ENCODE measurements around the gene MOSPD3. TPM values are rescaled to one million over a fixed set of nuclear protein-coding genes. Genes with fewer than 3 reads are reported as not detected.
A peak's percentile ranks its signal among the peaks of the same experiment; 100 is the strongest.

MOSPD3 gene
- total and polyA plus RNA-seq, 2 donors (not counting 3 experiments of a cell fraction or from before 2014, with no cell fraction given): 24.4 to 40.7 TPM

DNA sequence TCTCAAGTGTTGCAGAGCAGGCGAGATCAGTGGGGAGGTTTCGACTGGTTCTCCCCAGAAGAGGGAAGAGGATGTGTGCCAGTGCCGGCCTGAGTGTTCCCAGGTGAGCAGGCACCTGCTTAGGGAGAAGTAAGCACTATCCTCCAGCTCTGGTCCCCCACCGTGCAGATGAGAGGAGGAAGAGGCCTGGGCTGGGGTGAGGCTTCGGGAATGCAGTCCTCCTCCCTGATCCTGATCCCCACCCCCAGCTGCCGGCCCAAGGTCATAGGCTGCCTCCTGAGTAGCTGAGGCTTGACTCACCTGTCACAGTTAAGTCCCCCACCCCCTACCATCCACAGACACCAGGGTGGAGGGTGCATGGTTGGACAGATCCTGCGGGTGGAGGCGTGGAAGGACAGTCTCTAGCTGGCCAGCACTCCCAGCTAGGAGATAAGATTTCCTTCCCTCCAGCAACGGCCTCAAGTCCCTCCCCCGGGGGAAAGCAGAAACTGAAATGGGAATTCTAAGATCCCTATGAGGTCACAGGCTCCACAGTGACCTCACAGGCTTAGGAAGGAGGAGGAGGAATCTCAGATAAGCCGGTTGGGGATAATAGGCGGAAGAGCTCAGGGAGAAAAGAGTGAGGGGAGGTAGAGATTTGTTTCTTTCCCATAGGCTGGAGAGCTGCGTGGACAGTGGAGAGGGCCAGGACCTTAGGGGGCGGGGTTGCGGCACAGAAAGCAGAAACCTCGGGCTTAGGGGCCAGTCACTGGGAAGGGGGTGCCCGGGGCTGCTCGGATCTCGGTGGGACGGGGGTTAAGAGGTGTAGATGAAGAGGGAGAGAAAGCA, 27.4 kb upstream of the MOSPD3 start:
- Histone ChIP-seq H2AFZ (ENCODE audit: low read depth, low read length) (no peak overlapping the region), H3K4me2 (ENCODE audit: insufficient read depth, low read length) (peak overlapping the region; percentile 95), H3K27ac (ENCODE audit: insufficient read depth, low read depth, low read length) (peak overlapping the region; percentile 65), H3K9me1 (replicated peaks; ENCODE audit: control insufficient read depth, extremely low read depth, insufficient read depth, low read length) (no peaks in the 10 kb centered on the region), H3K79me2 (ENCODE audit: control insufficient read depth, insufficient read depth, low read length) (peaks cover 29% of the 10 kb centered on the region), H3K9me3 (replicated peaks; ENCODE audit: control insufficient read depth, insufficient read depth, low read length) (no peaks in the 10 kb centered on the region), H3K9ac (replicated peaks; ENCODE audit: extremely low read depth, insufficient read depth, low read length) (peak overlapping the region; percentile 92), H3K4me3 (replicated peaks in 1 of 3; ENCODE audit: insufficient read depth in 1 of 3, low read depth in 1 of 3, low read length in 3 of 3) (peak overlapping the region; percentile 86 to 95 (median 93)), H3K4me1 (ENCODE audit: control insufficient read depth, extremely low read depth, insufficient read depth, low read length) (peaks cover 32% of the 10 kb centered on the region), H4K20me1 (replicated peaks; ENCODE audit: control insufficient read depth, extremely low read depth, insufficient read depth, low read length) (no peaks in the 10 kb centered on the region), H3K36me3 (ENCODE audit: control insufficient read depth in 2 of 2, extremely low read depth in 1 of 2, insufficient read depth in 2 of 2, low read length in 2 of 2) (peaks cover 13 to 21% of the 10 kb centered on the region in 2 experiments), H3K27me3 (ENCODE audit: control insufficient read depth in 2 of 2, insufficient read depth in 2 of 2, low read length in 2 of 2) (peaks cover 0 to 3% of the 10 kb centered on the region in 2 experiments)
- ChIA-PET CTCF (interaction anchor here (0.8 to 3.3 kb wide), 9 partner anchors 12 to 92 kb away, joined by 3 to 19 read pairs (median 8); partner anchors contain the start of gene MOSPD3), POLR2A (interaction anchor here (0.6 to 3.6 kb wide), 12 partner anchors 8 to 156 kb away, joined by 3 to 28 read pairs (median 6); partner anchors contain the start of genes GNB2, MOSPD3, POP7 and ZCWPW1)
- dilution Hi-C loops (cut with MboI; ENCODE audit: extremely low pct_ligation_motif_present, low sequenced_read_pairs) (no loop called here), intact Hi-C loops (cut with micrococcal nuclease) (loop anchor here (2.0 to 10.0 kb wide), 3 partner anchors 46 to 280 kb away; partner anchors contain the start of genes AGFG2, GIGYF1 and TRIP6)
- FAIRE-seq (peak; percentile 72), DNase-seq (ENCODE audit: low read depth, low spot score) (peak; percentile 68)
- TF ChIP-seq, protein P1, sequence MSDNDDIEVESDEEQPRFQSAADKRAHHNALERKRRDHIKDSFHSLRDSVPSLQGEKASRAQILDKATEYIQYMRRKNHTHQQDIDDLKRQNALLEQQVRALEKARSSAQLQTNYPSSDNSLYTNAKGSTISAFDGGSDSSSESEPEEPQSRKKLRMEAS (IDR thresholded peaks at IDR 0.05; ENCODE audit: insufficient read depth, insufficient read length): no peak
- TF ChIP-seq EZH2 (IDR thresholded peaks at IDR 0.05; ENCODE audit: borderline replicate concordance, low read depth, low read length, severe bottlenecking): no peak
- no TSS peak for BruUV-seq (replicated peaks)

DNA sequence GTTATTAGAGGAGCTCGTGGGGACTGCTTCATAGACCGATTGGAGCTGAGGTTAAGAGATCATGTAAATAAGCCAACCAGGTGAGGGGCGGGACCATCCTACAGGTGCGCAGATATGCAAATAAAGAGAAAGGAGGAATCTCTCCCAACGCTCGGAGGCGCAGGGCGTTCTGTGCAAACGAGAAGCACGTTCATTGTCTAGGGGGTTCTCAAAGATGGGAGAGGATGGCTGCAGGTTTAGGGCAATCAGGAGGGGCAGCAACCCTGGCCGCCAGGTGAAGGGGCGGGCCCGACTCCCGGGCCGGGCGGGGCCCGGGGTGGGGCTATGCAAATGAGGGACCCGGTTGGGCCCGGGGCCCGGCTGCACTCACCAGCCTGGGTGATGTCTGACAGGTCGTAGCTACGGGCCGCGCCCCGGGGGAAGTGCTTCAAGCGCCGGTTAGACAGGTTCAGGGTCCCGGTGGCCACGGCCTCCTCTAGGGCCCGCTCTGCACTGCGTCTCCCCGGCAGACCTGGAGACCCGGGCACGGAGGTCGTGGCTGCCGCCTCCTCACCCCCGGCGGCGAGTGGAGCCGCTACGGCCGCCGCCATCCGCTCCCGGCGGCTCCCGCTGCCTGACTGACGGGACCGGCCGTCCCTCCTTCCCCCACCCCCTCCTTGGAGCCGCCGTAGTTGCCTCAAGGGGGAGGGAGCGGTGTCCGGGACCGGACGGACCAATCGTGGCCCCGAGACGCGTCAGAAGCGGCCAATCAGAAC, 26.7 kb upstream of the MOSPD3 start, which contains the start of gene LRCH4:
TSS of gene LRCH4 (minus strand) at position 619 of the 755 bp plus-strand sequence. CDS start at position 590, 29 bp downstream.
- Histone ChIP-seq H4K20me1 (replicated peaks; ENCODE audit: control insufficient read depth, extremely low read depth, insufficient read depth, low read length) (no peaks in the 10 kb centered on the region), H3K9ac (replicated peaks; ENCODE audit: extremely low read depth, insufficient read depth, low read length) (peak within 1 kb of the TSS; percentile 92), H3K36me3 (ENCODE audit: control insufficient read depth in 2 of 2, extremely low read depth in 1 of 2, insufficient read depth in 2 of 2, low read length in 2 of 2) (peaks cover 11 to 18% of the 10 kb centered on the region in 2 experiments), H3K9me1 (replicated peaks; ENCODE audit: control insufficient read depth, extremely low read depth, insufficient read depth, low read length) (no peaks in the 10 kb centered on the region), H3K4me2 (ENCODE audit: insufficient read depth, low read length) (peak within 1 kb of the TSS; percentile 95), H3K27me3 (ENCODE audit: control insufficient read depth in 2 of 2, insufficient read depth in 2 of 2, low read length in 2 of 2) (peaks cover 0 to 4% of the 10 kb centered on the region in 2 experiments), H3K27ac (ENCODE audit: insufficient read depth, low read depth, low read length) (peak within 1 kb of the TSS; percentile 65), H3K9me3 (replicated peaks; ENCODE audit: control insufficient read depth, insufficient read depth, low read length) (no peaks in the 10 kb centered on the region), H3K79me2 (ENCODE audit: control insufficient read depth, insufficient read depth, low read length) (peaks cover 29% of the 10 kb centered on the region), H2AFZ (ENCODE audit: low read depth, low read length) (peak within 1 kb of the TSS; percentile 86), H3K4me3 (replicated peaks in 1 of 3; ENCODE audit: insufficient read depth in 1 of 3, low read depth in 1 of 3, low read length in 3 of 3) (peak within 1 kb of the TSS; percentile 86 to 95 (median 93)), H3K4me1 (ENCODE audit: control insufficient read depth, extremely low read depth, insufficient read depth, low read length) (peaks cover 32% of the 10 kb centered on the region)
- dilution Hi-C loops (cut with MboI; ENCODE audit: extremely low pct_ligation_motif_present, low sequenced_read_pairs): no loop called here
- intact Hi-C loops (cut with micrococcal nuclease): loop anchor here (1.0 to 10.0 kb wide), 8 partner anchors 19 to 279 kb away; partner anchors contain the start of genes AGFG2, GIGYF1, GNB2 and MOSPD3
- BruUV-seq (replicated peaks): TSS peak; percentile 44
- FAIRE-seq (no peak), DNase-seq (ENCODE audit: low read depth, low spot score) (no peak)
- ChIA-PET POLR2A (interaction anchor here (0.6 to 3.6 kb wide), 22 partner anchors 8 to 304 kb away, joined by 3 to 28 read pairs (median 4); partner anchors contain the start of genes GNB2, MOSPD3, PCOLCE and POP7), CTCF (interaction anchor here (0.7 to 3.3 kb wide), 21 partner anchors 13 to 178 kb away, joined by 3 to 19 read pairs (median 4); partner anchors contain the start of genes GNB2, MOSPD3 and PCOLCE)
- TF ChIP-seq POLR2A (IDR thresholded peaks at IDR 0.05; ENCODE audit: low read depth, low read length) (peak; percentile 94), POLR2AphosphoS5 (IDR thresholded peaks at IDR 0.05; ENCODE audit: insufficient read depth, low read depth, low read length) (peak; percentile 92)
- TF ChIP-seq, protein P2, sequence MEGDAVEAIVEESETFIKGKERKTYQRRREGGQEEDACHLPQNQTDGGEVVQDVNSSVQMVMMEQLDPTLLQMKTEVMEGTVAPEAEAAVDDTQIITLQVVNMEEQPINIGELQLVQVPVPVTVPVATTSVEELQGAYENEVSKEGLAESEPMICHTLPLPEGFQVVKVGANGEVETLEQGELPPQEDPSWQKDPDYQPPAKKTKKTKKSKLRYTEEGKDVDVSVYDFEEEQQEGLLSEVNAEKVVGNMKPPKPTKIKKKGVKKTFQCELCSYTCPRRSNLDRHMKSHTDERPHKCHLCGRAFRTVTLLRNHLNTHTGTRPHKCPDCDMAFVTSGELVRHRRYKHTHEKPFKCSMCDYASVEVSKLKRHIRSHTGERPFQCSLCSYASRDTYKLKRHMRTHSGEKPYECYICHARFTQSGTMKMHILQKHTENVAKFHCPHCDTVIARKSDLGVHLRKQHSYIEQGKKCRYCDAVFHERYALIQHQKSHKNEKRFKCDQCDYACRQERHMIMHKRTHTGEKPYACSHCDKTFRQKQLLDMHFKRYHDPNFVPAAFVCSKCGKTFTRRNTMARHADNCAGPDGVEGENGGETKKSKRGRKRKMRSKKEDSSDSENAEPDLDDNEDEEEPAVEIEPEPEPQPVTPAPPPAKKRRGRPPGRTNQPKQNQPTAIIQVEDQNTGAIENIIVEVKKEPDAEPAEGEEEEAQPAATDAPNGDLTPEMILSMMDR (IDR thresholded peaks at IDR 0.05; ENCODE audit: extremely low read depth in 1 of 2, insufficient read depth in 1 of 2, low read depth in 1 of 2, low read length in 2 of 2): no peak

Data from endothelial cell of umbilical vein (primary cell).